CD4-positive, alpha-beta T cell treated with Interleukin-1 beta for 1 hour (primary cell): ENCODE data around the gene CDCA5.
A peak's percentile ranks its signal among the peaks of the same experiment; 100 is the strongest.

ENCODE experiments used
- DNase-seq, 2 donors: peaks; one replicate each; pipeline ENCODE4 v3.0.0-alpha.2; 2020 to 2022

Gene CDCA5

DNA sequence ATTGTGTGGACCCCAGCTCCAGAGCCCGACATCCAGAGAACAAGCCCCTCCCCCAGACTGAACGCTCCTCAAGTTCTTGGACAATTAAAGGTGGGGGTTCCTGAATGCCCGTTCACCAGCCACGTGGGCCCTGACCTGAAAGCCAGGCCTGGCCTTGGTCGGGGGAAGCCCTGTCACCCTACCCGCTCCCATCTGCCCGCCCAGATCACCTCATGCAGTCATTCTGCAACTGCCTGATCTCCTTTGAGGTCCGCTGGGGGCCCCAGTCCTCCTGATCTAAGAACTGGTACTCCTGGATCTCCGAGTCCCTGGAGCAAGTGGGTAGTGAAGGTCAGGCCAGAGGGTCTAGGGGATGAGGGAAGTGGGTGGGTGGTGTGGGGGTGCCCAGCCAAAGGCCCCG is 16.4 kb downstream of the CDCA5 start:
- DNase-seq: no peak

DNA sequence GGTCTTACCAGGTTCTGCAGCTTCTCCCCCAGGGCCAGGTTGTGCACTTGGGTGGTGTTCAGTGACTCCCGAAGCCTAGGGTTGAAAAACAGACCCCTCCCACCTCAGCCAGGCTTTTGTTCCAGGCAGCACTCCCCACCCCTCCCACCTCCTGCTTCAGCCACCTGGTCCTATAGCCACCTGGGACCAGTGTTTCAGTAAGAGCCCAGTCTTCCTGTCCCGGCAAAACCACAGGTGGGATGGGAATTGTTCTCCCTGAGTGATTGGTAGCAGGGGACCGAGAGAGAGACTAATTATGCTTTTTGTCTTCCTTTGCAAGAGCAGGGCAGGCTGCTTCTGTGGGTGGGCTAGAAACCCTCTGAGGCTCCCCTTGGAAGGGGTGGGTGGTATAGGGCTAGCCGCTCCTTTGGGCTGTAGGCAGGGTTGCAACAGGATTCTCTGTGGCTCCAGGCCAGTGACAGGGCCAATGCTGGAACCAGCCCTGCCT is 17.0 kb downstream of the CDCA5 start:
- DNase-seq: no peak

DNA sequence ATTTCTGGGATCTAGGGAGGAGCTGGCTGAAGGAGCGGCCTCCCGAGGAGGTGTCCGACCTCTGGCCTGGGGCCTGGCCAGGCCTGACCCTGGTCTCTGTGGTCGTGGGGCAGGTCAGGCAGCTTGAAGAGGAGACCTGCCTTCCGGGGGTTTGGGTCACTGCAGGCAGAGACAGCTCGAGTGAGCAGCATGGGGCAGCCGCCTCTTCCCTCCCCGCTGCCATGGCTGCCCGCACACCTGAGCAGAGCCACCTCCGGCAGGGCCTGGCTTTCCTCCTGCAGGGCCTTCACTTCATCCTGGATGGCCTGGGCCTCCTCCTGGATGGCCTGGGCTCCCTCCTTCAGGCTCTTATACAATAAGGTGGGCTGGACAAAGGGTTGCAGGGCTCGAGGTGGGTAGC is 17.5 kb downstream of the CDCA5 start:
- DNase-seq: no peak

DNA sequence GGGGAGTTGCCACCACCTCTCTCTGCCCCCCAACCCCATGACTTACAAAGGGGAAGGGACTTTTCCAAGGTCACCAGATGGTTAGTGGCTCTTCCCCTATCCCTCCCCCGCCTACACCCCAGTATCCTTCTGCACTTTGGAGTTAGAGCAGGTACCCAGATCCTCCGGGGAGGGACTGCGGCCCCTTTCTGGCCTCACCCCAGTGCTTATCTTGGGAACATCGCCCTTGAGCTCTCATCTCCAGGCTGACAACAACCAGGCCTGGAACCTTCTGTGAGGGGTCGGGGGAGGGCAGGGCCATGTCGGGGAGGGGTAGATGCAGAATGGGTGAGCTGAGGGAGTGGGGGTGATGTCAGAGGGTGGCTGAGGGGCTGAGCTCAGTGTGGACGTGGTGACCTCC is 18.0 kb downstream of the CDCA5 start:
- DNase-seq: no peak

DNA sequence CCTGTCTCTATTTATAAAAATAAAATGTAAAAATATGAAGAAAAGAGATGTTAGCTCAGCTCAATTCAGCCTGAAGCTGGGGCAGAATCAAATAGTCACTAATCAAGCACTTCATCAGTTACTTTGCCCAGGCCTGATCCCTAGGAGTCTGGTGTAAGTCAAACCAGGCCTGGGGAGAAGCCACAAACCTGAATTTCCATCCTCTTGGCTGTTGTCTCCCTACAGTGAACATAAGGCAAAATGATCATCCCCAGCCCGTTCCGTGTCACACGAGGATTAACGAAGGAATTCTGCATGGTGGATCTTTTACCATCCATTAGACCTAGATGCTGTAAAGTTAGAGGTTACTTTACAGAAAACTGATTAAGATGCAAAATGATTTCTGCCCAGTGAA is 19.0 kb downstream of the CDCA5 start:
- no peak for DNase-seq

DNA sequence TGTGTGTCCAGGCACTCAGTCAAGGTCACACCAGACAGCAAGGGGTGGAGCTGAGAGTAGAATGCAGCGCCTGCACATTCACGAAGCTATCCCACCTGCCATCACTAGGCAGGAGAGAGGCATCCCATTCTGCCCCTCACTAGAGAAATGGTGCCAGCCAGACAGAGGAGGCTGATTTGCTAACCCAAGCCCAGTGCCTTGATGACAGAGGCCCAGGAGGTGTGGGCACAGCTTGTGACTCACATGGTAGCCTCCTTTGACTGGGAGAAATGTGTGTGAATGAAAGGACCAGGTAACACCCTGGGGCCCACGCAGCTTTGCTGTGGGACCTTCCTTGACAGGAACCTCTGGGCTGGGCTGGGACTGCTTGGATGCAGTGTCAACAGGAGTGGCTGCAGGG is 20.3 kb downstream of the CDCA5 start:
- no peak for DNase-seq

DNA sequence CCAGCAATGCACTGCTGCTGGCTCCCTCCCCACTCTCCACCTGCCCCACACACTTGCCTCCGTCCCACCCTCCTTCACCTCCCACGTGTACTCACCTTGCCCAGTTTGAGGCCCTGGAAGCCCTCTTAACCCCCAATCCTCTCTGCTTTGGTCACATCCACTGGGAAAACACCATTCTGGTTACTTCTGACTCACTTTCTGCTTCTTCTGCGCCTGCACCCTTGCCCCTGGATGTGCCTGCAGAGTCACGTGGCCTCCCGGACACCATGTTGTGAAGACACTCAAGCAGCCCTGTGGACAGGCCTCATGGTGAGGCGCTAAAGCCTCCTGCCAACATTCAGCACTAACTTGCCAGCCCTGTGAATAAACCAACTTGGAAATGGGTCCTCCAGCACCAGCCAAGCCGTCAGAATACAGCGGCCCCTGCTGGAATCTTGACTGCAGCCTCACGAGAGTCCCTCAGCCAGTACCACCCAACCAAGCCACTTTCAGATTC is 22.9 kb downstream of the CDCA5 start:
- DNase-seq: peak in 1 of 2 donors; percentile 12

DNA sequence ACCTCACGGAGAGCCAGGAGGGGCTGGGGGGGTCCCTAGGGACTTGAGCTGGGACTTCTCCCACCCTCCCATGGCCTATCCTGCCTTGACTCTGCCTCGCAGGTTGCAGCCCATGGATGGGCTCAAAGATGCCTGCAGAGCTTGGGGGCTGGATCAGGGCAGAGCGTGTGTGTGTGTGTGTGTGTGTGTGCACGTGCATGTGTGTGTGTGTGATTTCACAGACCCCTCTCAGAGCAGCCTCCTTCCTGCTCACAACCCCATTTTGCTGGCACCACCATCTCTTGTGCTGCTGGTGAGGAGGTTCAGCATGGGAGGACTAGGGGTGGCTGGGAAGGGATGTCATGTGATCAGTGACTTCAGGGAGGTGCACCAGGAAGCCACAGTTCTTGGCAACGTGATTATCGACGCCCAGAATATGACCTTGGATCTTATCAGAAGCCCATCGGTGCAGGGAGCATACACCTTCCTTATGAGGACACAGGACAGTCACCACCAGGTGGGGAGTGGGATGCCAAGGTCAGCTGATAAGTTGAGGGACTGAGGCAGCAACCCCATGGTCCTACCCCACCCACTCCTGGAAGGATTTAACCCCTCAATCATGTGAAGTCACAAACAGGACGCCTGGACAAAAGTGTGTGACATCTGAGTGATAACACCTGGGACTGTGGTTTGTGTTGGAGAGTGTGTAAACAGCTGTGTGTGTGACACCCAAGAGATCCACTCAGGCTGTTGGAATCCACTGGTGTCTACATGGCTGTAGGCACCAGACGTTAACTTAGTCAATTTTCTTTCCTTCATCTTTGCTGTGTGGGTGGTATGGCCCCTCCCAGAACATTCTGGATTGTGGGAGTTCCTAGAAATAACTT is 23.6 kb downstream of the CDCA5 start:
- no peak for DNase-seq

DNA sequence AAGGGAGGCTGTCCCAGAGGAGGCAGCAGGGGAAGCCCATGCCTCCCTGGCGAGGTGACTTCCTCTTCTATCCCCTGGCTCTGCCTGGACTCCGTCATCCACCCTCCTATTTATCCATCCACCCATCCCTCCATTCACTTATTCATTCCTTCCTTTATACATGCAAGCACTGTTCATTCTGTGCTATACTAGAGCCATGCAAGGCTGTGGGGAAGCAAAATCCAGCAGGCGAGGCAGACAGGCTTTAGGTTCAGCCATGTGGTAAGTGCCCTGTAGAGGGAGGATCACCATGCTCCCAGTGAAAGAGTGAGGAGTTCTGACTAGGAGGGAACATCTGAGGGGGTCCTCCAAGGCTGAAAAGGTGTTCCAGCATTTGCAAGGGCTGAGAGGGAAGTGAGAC is 24.3 kb downstream of the CDCA5 start:
- DNase-seq: no peak

DNA sequence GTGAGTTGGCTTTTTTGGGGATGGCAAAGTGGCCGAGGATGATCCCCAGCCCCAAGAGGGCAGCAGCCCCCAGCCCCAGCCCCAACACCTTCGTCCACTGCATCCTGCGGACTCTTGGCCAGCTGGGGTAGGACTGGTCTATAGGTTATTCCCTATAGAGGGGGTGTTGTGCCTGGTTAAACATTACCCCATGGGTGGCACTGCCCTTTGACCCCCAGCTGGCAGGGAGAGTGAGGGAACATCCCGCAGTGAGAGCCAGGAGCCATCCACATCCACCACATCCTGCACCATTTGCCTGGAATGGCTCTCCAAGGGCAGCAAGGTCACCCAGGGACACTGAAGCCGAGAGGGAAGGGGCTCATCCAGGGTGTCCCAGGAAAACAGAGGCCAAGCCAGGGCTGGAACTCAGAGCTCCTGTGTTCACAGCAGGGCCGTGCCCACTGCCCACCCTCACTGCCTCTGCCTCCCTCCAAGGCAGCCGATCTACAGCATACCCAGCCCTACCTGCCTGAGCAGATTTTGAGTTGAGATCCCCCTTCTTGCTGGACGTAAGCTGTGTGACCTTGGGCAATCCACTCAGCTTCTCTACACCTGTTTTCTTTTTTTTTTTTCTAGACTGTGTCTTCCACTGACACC is 25.3 kb downstream of the CDCA5 start, which contains the start of gene NAALADL1:
Gene NAALADL1, minus strand, starts transcription at position 135 of the 636 bp plus-strand sequence. Its CDS starts 32 bp downstream, at position 103.
- no peak for DNase-seq

DNA sequence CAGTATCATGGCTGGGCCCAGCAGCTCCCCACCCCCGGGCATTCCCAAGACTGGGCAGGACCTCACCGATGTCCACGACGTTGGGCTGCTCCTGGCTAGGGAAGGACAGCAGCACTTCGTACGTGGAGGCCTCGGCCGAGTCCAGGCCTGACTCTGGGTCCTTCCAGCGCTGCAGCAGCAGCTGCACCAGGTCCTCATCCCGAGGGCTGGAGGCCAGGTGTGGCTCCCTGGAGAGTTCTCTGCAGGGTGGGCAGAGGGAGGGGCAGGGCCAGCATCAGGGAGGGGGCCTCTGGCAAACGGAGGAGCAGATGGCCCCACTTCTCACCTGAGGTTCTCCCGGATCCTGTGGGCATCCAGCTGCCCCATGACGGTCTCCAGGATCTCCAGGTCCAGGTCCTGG is 25.8 kb downstream of the CDCA5 start:
- DNase-seq: no peak

DNA sequence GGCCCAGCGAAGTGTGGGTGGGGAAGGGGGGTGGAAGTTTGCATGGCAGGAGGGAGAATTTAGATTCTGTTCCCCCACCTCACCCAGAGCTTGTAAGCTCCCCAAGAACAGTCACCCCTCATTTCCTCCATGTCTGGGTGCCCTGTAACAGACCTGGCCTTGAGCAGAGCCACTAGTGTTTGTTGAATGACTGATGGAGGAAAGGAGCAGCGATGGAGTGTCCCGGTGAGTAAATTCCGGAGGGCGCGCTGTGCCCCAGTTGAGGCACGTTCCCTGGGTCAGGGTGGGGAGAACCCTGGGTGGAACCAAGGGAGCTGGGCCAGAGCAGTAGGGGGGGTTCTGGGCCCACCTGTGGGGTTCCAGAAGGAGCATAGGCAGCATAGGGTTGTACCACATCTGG is 26.3 kb downstream of the CDCA5 start:
- no peak for DNase-seq

DNA sequence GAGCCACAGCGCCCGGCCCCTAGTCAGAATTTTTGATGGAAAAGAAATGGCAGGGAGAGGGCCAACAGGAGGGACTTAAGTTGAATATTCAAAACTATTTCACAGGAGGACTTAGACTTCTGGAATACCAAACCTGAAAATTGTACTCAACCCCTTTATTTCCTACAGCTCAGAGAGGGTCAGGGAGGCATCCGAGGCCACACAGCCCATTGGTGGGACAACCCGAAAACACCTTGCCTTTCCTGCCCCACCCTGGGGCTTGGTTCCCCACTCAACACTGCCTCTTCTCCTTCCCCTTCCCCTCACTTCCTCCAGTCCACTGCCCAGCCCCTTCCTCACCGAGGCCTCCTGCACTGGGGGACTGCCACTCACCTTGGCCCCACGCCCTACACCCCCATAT is 26.8 kb downstream of the CDCA5 start:
- DNase-seq: no peak

DNA sequence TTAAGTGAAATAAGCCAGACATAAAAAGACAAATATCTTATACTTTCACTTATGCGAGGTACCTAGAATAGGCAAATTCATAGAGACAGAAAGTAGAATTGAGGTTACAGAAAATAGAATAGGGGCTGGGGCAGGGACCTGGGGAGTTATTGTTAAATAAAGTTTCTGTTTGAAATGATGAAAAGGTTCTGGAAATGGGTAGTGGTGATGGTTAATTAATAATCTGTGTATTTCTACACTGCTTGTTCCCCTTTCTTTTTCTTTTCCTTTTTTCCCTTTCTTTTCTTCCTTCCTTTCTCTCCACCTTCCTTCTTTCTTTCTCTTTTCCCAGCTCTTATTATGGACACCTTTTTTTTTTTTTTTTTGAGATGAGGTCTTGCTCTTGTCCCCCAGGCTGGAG is 28.3 kb downstream of the CDCA5 start:
- DNase-seq: no peak

DNA sequence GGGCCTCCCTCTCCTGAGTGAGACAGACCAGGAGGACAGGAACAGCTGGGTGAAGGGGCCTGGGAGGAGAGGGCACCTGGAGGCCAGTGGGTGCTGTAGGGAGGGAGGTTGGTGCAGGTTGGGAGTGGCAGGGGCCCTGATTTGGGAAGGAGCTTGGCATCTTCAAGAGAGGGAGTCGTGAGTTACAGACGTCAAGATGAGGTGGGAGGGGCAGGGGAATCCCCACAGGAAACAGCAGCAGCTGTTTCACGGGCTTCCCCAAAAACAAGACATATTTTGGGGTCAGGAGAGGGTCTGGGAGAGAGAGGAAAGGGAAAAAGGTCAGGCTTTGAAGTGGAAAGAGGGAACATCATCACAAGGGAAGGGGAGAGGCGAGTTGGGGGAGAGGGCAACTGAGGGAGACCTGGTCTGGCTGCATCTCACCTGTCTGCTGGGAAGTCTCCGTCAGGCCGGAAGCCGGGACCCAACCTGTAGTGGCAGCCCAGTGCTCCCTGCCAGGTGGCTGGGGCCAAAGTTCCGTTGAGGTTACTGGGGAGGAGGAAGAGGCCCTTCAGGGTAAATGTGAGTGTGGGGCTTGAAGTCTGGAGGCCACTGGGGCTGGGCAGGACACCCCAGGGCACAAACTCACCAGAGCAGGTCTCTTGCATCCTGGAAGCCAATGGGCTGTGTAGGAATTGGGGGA is 29.9 kb downstream of the CDCA5 start:
- DNase-seq: peak in 1 of 2 donors; percentile 29

DNA sequence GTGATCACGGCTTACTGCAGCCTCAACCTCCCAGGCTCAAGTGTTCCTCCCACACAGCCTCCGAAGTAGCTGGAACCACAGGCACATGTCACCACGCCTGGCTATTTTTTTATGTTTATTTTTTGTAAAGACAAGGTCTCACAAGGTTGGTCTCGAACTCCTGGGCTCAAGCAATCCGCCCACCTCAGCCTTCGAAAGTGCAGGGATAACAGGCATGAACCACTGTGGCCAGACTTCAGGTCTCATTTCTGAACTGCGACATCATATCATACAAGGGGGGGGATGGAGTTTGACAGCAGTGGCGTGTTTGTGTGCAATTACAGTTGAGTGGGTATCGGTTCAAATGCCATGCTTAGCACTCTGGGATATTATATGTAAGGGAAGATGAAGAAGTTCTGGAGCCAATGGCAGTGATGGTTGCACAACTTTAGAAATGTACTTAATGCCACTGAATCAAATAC is 32.4 kb downstream of the CDCA5 start:
- DNase-seq: no peak

DNA sequence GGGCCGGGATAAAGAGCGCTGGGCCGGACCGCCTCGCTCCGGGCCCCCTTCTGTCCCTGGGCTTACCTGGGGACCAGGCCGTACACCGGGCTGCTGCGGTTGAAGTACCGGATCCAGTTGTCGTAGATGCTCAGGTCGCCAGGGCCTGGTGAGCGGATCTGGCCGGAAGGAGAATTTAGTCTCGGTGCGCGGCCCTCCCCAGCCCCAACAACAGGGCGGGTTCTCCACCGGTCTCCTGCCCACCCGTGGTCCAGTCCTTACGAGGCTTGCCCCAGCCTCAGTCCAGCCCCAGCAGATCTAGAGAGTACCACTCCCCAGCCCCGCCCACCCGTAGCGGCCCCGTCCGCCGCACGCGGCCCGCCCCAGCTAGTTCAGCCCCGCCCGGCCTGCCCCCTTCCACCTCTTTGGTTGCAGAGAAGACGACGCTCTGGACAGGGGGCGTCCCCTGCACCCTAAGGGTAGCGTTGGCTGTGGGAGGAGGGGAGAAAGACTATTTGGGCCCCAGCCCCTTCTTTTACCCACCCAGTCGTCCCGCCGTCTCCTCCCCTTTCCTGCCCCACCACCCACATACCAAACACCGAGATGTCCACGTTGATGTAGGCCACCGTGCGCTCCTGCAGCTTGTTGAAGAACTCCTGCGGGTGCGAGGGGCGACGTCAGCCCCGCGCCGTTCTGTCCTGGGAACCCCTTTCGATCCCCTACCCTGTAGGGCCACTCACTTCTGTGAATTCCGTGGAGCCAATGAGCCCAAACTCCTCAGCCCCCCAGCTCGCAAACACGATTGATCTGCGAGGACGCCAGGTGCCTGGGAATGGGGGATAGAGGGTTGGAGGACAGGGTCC is 36.0 kb downstream of the CDCA5 start:
- DNase-seq: peak; percentile 6 to 10

DNA sequence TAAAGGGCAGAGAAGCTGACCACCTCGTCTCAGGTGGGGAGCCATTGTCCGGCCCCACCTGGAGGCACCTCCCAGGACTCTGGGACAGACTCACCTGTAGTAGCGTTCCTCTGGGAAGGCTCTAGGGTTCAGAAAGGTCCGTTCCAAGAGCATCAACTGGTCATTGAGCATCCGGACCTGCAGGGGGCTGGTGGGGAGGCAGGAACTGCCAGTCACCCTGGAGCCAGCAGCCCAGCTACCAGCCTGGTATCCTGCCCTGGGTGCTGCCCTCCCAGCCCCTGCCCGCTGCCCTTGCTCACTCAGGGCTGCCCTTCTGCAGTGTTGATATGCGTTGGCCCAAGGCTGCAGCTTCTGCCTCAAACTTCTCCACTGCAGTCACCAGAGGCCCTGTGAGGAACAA is 38.1 kb downstream of the CDCA5 start:
- DNase-seq: no peak

DNA sequence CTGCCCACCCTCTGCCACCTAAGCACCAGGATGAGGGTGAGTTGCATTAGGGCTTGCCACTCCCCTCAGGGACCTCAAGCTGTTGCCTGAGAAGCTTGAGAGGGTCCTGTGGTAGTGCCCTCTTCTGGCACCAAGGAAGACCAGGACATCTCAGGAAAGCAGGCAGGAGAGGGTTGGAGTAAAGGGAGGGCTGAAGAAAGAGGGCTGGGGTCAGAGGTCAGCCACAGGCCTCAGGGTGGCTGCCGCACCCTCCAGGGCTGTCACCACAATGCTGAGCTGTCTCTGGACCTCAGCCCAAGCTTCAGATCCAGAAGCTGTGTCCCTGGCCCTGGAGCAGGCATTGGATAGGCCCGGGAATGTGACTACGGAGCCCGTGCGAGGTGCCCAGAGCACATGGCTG is 38.8 kb downstream of the CDCA5 start:
- no peak for DNase-seq

DNA sequence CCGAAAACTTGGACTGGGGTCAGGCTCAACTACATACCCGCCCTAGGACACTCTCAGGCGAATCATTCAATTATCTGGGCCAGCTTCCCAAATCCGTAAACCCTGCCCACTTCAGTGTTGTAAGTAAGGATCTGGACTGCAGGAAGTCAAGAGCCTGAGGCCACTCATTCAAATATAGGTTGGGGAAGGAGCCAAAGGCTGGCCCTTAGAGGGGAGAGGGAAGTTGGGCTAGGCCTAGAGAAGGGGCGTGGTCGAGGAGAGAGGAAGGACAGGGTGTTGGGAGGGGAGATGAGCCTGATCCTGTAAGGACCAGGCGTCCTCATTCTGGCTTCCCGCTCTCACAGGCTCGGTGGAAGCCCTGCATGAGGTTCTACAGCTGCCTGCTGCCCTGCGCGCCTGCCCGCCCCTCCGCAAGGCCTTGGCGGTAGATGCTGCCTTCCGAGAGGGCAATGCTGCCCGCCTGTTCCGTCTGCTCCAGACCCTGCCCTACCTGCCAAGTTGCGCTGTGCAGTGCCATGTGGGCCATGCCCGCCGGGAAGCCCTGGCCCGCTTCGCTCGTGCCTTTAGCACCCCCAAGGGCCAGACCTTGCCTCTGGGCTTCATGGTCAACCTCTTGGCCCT is 39.8 kb downstream of the CDCA5 start:
- DNase-seq: peak in 1 of 2 donors; percentile 43

DNA sequence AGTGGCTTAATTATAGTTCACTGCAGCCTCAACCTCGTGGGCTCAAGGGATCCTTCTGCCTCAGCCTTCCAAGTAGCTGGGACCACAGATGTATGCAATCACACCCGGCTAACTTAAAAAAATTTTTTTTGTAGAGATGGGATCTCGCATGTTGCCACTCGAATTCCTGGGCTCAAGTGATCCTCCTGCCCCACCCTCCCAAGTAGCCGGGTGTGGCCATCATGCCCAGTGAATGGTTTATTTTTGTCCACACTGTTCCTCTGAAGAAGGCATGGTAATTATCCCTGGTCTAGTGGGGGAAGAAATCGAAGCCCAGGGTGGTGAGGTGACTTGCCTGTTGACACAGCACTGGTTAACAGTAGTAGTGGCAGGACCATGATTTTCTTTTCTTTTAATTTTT is 40.9 kb downstream of the CDCA5 start:
- no peak for DNase-seq
